Retinal pigment epithelial cell (primary cell): ENCODE results near the gene TNRC6C.
"Not testable (repeated sequence)": the region's sequence is repeated elsewhere in the genome, so short reads cannot be mapped to it uniquely, and the experiment has no call there.

Source experiments
- DNase-seq: peaks from one replicate; pipeline ENCODE4 v3.0.0-alpha.2; 2010; ENCODE audit warnings: low read depth
- H3K4me3 ChIP-seq: 2 replicates; pipeline ENCODE4 v1.5.1; 2011; ENCODE audit warnings: mild to moderate bottlenecking, low read length, control low read depth, moderate library complexity
- CTCF ChIP-seq: conservative IDR thresholded peaks from 2 replicates; pipeline ENCODE4 v1.5.1; 2011; ENCODE audit warnings: low read depth, low read length, control low read depth, inconsistent platforms

The TNRC6C gene

GRCh38 chr17:78133971-78134898, 175.7 kb downstream of the TNRC6C start:
- H3K4me3 ChIP-seq, result no peak overlapping the region
- peak; percentile 69 for TF ChIP-seq CTCF
- DNase-seq, result no peak

GRCh38 chr17:78134899-78135385, 176.4 kb downstream of the TNRC6C start:
- no peak for DNase-seq
- TF ChIP-seq CTCF, result no peak
- H3K4me3 ChIP-seq, result no peak overlapping the region

GRCh38 chr17:78135858-78136500, 177.5 kb downstream of the TNRC6C start:
- H3K4me3 ChIP-seq, result no peak overlapping the region
- TF ChIP-seq CTCF, result no peak
- DNase-seq, result no peak

GRCh38 chr17:78137392-78138203, 179.1 kb downstream of the TNRC6C start:
- no peak for DNase-seq
- no peak overlapping the region for H3K4me3 ChIP-seq
- peak; percentile 49 for TF ChIP-seq CTCF

GRCh38 chr17:78138204-78139060, 179.9 kb downstream of the TNRC6C start:
- no peak for DNase-seq
- TF ChIP-seq CTCF, result no peak
- no peak overlapping the region for H3K4me3 ChIP-seq

GRCh38 chr17:78139861-78140168, 181.3 kb downstream of the TNRC6C start:
- not testable (repeated sequence) for DNase-seq, H3K4me3 ChIP-seq
